Left kidney (tissue), 2 donors: ENCODE measurements around the gene ZFR2. TPM values are rescaled to one million over a fixed set of nuclear protein-coding genes. Genes with fewer than 3 reads are reported as not detected.

Experiments used
- DNase-seq: peaks from one replicate; pipeline ENCODE4 v3.0.0-alpha.2; 2013
- polyA plus RNA-seq: library from polyadenylated mRNA; unstranded; fragments of 120-200 nt; gene quantifications from one replicate; pipeline ENCODE4 v1.2.1, GENCODE V29; 2013; ENCODE audit not compliant: insufficient read length

The ZFR2 gene
- polyA plus RNA-seq, 1 donor = 2.4 TPM

- DNase-seq = no peak
These were observed 54.2 kb downstream of the ZFR2 start for GRCh38 chr19:3814648-3815047.

- DNase-seq = no peak
These were observed 55.1 kb downstream of the ZFR2 start for GRCh38 chr19:3813473-3814392.

DNA sequence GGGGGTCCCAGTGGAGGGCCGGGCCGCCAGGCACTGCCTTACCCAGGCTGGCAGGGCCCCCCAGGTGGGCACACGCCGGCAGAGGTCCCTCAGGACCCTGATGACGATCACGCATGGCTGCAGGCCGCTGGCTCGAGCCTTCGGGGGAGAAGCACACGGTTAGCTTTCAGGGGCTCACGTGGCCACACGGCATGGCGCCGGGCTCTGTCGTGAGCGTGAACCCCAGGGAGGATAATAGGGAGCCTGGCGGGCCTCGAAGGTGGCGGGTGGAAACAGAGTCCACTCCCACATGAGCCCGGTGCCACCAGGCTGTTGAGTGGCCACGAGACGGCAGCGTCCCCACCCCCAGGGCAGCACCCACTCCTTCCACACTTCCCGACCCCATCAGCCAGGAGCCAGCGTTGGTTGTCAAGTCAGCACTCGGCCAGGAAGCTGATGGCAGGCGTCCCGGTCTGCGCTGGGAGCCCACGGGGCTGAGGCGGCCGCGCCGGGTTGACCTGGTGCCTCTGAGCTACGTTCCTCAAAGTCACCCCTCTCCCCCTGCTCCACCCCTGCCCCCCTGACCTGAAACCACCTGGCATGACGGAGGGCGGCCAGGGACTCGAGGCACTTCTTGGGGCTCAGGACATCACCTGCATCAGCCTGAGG lies 58.0 kb downstream of the ZFR2 start:
- DNase-seq = no peak

GRCh38 chr19:3809881-3810707 lies 58.7 kb downstream of the ZFR2 start:
- DNase-seq = no peak

DNA sequence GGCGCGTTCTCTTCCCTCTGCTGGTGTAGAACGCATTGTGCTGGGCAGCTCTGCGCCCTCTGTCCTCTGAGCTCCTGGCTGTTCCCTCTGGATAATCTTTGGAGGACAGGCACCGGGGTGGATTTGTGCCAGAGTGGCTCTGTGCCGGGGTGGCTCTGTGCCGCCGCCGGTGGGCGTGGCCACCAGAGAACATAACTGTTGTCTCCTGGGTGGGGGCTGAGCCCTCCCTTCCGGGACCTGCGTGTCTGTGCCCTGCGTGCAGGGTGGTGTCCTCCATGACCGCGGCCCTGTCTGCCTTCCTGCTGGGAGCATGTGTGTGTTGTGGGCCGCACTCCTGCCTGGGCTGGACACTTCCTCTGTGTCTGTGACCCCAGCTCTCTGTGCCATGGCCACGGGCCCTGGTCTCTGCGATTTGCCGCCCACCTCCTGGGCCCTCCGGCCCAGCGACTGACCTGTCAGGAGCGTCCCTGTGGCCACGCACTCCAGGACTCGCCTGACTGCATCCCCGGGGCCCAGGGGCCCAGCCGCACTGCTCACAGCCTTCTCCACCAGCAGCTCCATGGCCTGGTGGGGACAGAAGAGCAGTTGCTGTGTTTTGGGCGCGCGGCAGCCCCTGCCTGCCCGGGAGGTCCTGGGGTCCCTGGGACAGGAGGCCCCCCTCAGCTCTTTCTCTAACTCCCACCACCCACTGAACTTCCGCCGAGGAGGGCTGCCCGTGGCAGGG lies 60.3 kb downstream of the ZFR2 start:
- DNase-seq = no peak

GRCh38 chr19:3807574-3808354 lies 61.1 kb downstream of the ZFR2 start:
- DNase-seq = no peak

GRCh38 chr19:3807131-3807480 lies 61.7 kb downstream of the ZFR2 start:
- DNase-seq = no peak

DNA sequence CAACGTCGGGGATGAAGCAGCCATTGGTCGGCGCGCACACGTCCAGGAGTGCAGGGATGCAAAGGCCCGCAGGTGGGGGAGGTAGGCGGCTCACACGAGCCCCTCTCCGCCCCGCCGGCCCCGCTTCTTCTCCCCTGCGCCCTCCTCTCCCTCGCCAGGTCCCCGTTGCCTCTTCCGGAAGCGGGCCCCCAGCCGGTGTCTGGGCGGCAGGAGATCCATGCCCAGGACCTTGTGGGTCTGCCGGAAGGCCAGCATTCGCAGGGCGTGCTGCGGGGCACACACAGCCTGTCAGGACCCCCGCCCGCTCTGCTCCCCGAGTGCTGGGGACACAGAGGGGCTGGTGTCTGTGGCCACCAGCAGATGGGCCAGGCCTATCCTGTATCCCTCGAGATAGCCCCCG lies 63.0 kb downstream of the ZFR2 start:
- no peak for DNase-seq

DNA sequence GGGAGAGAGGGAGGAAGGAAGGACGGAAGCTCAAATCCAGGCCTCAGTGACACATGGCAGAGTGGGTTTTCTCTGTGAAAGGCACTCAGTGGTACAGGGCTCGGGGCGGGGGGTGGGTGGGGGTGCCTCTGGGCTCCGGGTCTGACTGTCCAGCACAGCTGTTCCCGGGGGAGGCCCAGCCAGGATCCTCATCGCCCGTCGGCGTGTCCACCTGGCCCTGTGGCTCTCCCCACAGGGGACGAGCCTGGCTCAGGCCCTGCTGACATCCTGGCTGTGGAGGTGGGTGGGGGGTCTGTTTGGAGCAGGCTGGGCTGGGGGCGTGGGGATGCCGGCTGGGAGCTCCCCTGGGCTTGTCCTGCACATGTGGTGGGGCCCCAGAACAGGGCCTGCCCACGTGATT lies 64.4 kb downstream of the ZFR2 start:
- DNase-seq = no peak

- no peak for DNase-seq
These were observed 64.9 kb downstream of the ZFR2 start for GRCh38 chr19:3803986-3804385.

GRCh38 chr19:3803114-3803888 lies 65.5 kb downstream of the ZFR2 start:
- DNase-seq = no peak

DNA sequence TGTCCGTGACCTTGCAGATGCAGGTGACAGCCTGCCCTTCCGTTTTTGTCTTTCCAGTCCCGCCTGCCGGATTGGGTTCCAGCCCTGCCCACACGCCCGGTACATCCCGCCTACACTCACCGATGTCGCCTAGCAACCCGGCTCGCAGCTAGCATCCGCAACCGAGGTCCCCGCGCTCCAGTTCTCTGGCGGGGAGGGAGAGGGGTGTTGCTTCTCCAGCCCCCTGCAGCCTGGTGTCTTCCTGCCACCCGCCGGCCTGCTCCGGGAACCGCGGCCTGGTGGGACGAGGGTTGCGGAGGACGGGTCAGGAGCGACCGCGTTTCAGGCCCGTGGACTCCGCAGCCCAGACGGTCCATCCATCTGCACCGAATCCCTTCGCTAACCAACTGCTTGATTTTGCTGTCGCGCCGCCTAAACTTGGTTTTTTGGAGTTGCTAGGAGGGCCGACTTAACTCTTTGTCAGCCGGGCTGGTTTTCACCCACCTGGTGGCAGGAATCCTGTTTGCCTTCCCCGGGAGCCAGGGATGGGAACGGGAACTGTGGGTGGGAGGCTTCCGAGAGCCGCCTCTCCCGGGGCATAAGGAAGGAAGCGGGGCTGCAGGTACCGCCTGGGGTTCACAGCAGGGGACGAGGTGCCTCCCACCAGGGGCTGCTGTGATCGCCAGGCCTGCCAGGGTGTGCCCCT lies 67.3 kb downstream of the ZFR2 start:
- DNase-seq = peak; percentile 41

GRCh38 chr19:3800996-3801395 lies 67.8 kb downstream of the ZFR2 start:
- DNase-seq = no peak

DNA sequence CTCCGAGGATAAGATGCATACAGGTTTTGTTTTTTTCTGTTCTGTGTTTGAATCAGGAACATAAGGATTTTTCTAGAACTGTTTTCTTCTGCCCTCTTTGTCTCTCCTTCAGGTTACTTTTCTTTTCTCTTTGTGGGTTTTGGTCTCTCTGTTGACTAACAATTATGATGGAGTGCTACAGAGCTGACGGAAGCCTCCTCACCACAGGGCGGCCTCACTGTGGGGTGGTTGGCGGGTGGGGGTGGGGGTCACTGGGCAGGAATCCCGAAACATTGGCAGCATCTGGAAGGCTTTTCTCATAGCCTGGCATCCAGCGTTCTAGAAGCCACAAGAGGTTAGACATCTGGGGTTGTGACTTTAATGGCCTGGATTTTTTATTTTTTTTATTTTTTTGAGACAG lies 70.7 kb downstream of the ZFR2 start:
- no peak for DNase-seq

GRCh38 chr19:3796358-3796757 lies 72.5 kb downstream of the ZFR2 start:
- no peak for DNase-seq

DNA sequence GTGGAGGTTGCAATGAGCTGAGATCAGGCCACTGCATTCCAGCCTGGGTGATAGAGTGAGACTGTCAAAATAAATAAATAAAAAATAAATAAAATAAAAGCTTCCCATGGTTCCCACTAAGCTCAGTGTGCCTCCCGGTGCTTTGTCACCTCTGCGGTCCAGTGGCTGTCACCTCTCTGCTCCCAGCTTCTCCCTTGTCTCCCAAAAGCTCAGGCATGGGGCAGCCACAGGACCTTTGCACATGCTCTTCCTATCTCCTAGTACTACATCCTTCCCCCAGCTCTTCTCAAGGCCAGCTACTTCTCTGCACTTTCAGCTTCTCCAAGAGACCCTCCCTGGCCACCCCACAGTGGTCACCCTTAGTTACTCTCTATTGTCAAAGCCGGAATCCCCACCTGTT lies 75.0 kb downstream of the ZFR2 start:
- DNase-seq = no peak

DNA sequence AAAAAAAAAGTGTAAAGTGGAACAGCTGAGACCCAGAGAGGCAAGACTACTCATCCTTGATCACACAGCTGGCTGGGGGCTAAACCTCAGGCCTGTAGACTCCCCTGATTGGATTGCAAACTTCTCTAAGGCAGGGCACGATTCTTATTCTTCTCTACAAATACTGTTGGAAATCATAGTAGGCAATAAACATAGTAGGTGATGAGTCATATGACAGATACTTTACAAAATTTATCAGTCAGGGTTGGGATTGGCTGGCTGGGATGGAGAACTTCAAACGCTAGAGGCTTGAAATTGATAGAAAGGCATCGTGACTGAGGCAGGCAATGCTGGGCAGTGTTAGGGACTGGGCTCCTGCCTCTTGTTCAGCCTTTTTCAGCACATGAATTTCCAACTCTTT lies 76.7 kb downstream of the ZFR2 start:
- DNase-seq = no peak

DNA sequence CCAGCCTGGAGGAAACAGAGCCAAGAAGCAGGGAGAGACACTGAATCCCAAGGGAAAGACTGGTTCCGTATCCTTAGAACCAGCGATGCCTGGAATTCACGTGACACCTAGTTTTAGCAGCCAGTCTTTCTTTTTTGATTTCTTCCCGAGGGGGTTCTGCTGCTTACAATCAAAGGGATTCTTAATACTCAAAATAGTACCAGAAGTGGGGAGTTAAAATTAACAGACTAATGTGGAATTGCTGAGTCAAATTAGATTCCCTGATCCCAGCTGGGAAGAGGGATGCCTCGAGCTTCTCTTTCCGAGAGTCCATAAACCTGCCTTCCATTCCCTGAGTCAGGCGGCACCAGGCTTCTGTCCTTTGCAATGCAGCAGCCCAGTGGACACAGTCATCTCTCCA lies 77.9 kb downstream of the ZFR2 start:
- no peak for DNase-seq

GRCh38 chr19:3790209-3790734 lies 78.6 kb downstream of the ZFR2 start:
- DNase-seq = no peak
